Activated T-helper 1 cell treated with anti-CD3 and anti-CD28 coated beads, Interleukin-12 subunit alpha, Interleukin-12 subunit beta, Interleukin-2, Interleukin-4 antibody, amounts not matched to agents 30 ng/mL and 10 ng/mL and 1 ng/mL, durations not matched to agents 14 hours and 24 hours and 36 hours (primary cell): ENCODE results near the gene C19orf81. TPM values are rescaled to one million over a fixed set of nuclear protein-coding genes. Genes with fewer than 3 reads are reported as not detected.
"Not testable (repeated sequence)": the region's sequence is repeated elsewhere in the genome, so short reads cannot be mapped to it uniquely, and the experiment has no call there.

Source experiments
- DNase-seq: peaks from one replicate; pipeline ENCODE4 v3.0.0; 2021; ENCODE audit warnings: low spot score
- H3K27ac Mint-ChIP-seq: one replicate; pipeline ENCODE4 v1.8.0; 2021; ENCODE audit warnings: mild to moderate bottlenecking, mixed read lengths
- H3K27me3 Mint-ChIP-seq: one replicate; pipeline ENCODE4 v1.8.0; 2022; ENCODE audit warnings: mild to moderate bottlenecking, moderate library complexity, mixed read lengths; ENCODE audit not compliant: insufficient read depth
- H3K36me3 Mint-ChIP-seq: one replicate; pipeline ENCODE4 v1.8.0; 2021; ENCODE audit warnings: low read depth, mixed read lengths
- H3K4me1 Mint-ChIP-seq: one replicate; pipeline ENCODE4 v1.8.0; 2021; ENCODE audit warnings: low read depth, mixed read lengths
- H3K4me3 Mint-ChIP-seq: one replicate; pipeline ENCODE4 v1.8.0; 2021; ENCODE audit warnings: mild to moderate bottlenecking, moderate library complexity, mixed read lengths
- H3K9me3 Mint-ChIP-seq: one replicate; pipeline ENCODE4 v1.8.0; 2021; ENCODE audit warnings: mixed read lengths
- intact Hi-C: fragments of 100-400 bp; cut with micrococcal nuclease; formaldehyde crosslinking; loops from one replicate; pipeline ENCODE4 v1.15.1; 2024
- total RNA-seq: library from RNA; stranded (reverse); gene quantifications from 2 replicates; pipeline ENCODE4 v1.2.3, GENCODE V29; 2022

C19orf81 gene
- total RNA-seq, 1 donor from 2014 or later = not detected

DNA sequence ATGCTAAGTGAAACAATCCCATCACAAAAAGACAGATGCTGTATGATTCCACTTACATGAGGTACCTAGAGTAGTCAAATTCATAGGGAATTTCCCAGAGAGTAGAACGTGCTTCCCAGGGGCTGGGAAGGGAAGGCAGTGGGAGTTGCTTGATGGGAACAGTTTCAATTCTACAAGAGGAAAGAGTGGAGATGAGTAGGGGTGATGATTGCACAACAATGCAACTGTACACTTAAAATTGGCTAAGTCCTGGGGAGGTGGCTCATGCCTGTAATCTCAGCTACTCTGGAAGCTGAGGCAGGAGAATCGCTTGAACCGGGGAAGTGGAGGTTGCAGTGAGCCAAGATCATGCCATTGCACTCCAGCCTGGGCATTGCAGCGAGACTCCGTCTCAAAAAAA is 30.9 kb upstream of the C19orf81 start:
- H3K36me3 Mint-ChIP-seq, H3K27me3 Mint-ChIP-seq, H3K27ac Mint-ChIP-seq, DNase-seq, H3K4me3 Mint-ChIP-seq, H3K4me1 Mint-ChIP-seq, H3K9me3 Mint-ChIP-seq, intact Hi-C loops: not testable (repeated sequence)

DNA sequence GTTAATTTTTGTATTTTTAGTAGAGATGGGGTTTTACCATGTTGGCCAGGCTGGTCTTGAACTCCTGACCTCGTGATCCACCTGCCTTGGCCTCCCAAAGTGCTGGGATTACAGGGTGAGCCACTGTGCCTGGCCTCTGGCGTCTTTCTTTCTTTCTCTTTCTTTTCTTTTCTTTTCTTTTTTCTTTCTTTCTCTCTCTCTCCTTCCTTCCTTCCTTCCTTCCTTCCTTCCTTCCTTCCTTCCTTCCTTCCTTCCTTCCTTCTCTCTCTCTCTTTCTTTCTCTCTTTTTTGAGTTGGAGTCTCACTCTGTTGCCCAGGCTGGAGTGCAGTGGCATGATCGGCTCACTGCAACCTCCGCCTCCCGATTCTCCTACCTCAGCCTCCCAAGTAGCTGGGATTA is 30.1 kb upstream of the C19orf81 start:
- H3K27me3 Mint-ChIP-seq, intact Hi-C loops, DNase-seq, H3K9me3 Mint-ChIP-seq, H3K27ac Mint-ChIP-seq, H3K36me3 Mint-ChIP-seq, H3K4me3 Mint-ChIP-seq, H3K4me1 Mint-ChIP-seq: not testable (repeated sequence)

DNA sequence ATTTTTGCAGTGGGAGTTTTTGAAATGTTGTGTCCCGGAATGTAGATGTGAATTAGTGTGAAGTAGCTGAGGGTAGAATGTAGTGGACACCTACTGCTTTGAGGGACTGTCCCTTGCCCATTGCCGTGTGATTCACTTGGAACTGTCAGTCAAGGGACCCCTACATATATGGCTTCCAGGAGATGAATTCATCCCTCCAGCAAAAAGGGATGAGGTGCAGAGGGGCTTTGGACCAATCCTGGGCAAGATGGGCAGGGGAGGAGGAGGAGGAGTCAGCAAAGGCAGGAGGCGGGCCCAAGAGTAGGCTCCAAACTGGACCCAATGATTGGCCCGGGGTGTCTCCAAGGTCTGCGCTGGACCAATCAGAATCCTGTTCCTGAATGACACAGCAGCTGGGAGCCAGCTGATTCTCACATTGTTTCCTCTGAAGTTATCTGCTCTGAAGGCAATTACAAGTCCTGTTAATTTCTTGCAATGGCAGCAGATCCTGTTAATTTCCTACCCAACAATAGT is 28.8 kb upstream of the C19orf81 start:
- H3K27me3 Mint-ChIP-seq, H3K9me3 Mint-ChIP-seq, H3K4me1 Mint-ChIP-seq, intact Hi-C loops, H3K36me3 Mint-ChIP-seq, H3K27ac Mint-ChIP-seq, DNase-seq, H3K4me3 Mint-ChIP-seq: not testable (repeated sequence)

DNA sequence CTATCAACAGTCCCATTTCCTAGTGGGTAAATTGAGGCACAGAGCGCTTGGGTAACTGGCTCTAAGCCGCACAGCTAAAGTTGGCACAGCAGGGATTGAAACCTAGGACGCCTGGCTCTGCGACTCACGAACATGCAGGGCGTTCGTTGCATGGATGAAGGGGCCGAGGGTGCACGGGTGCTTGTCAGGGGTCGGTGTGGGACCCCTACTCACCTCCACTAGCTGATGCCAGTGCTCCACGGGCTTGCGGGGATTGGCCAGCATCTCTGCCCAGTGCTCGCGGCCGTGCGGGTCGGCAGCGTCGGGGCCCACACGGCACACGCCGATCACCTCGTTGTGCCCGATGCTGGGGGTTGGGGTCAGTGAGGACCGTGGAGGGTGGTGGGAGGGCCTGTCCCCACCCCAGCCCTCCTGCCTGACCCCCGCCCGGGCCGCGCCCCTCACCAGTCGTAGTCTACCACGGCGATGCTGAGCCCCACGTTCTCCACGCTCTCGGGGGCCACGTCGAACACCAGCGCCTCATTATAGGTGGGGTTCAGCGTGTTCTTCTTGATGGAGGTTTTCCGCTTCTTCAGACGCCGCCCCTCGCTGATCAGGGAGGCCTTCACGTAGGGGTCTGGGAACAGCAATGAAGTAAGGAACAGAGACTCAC is 24.2 kb upstream of the C19orf81 start:
- intact Hi-C loops = no loop called here
- no peak overlapping the region for H3K27ac Mint-ChIP-seq
- H3K9me3 Mint-ChIP-seq = no peaks in the 10 kb centered on the region
- no peaks in the 10 kb centered on the region for H3K27me3 Mint-ChIP-seq
- no peak overlapping the region for H3K4me3 Mint-ChIP-seq
- no peaks in the 10 kb centered on the region for H3K36me3 Mint-ChIP-seq
- H3K4me1 Mint-ChIP-seq = no peaks in the 10 kb centered on the region
- DNase-seq = no peak

DNA sequence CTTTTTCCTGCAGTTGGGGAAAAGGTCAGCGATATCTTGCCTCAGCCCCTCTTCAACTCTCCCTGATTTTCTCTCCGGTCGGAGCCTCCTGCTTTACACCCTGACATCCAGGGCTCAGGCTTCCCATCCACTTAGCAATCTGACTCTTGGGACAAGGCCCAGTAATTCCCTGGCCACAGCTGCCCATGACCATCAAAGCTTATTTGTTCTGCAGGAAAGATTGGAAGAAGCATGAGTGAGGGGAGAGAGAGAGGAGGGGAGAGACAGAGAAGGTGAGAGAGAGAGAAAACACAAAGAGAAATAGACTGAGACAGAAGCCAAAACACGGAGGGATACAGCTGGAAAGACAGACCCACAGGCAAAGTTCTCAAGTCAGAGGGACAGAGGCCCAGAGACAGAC is 23.2 kb upstream of the C19orf81 start:
- H3K27me3 Mint-ChIP-seq = no peaks in the 10 kb centered on the region
- no peaks in the 10 kb centered on the region for H3K9me3 Mint-ChIP-seq
- no peaks in the 10 kb centered on the region for H3K4me1 Mint-ChIP-seq
- H3K36me3 Mint-ChIP-seq = no peaks in the 10 kb centered on the region
- no peak overlapping the region for H3K4me3 Mint-ChIP-seq
- intact Hi-C loops = no loop called here
- no peak overlapping the region for H3K27ac Mint-ChIP-seq
- DNase-seq = no peak

DNA sequence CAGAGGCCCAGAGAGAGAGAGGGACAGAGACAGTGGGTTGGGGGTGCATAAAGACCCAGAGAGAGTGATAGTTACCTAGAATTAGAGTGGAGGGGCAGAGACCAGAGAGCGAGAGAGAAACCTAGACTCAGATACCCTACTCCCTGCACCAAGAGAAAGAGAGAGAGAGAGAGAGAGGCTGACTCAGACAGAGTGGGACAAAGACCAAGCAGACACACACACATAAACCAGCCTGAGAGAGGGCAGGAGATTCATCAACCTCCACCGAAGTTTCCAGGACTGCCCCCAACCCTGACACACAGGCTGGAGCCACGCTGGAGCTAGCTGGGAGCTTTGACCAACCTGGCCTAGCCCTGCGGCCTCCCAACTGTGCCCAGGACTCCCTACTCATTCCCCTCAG is 22.4 kb upstream of the C19orf81 start:
- H3K36me3 Mint-ChIP-seq = no peaks in the 10 kb centered on the region

DNA sequence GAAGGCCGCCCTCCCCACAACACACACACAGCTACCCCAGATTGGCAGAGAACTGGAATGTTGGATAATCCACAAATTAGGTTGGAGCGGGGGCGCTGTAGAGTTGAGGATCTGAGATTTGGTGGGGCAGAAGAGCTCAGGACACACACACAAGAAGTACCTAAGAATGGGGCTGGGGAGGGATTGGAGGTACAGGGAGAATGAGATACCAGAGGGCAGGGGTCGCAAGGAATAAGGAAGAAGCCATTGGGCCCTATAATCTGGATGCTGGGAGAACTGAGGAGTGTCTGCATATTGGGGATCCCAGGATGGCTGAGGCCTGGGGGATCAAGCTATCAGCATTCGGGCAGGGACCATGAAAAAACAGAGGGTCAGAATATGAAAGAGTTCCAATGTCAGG is 21.1 kb upstream of the C19orf81 start:
- H3K27me3 Mint-ChIP-seq = no peaks in the 10 kb centered on the region
- no peak overlapping the region for H3K4me3 Mint-ChIP-seq
- intact Hi-C loops = no loop called here
- no peaks in the 10 kb centered on the region for H3K4me1 Mint-ChIP-seq
- H3K36me3 Mint-ChIP-seq = no peaks in the 10 kb centered on the region
- H3K27ac Mint-ChIP-seq = no peak overlapping the region
- no peak for DNase-seq
- H3K9me3 Mint-ChIP-seq = peaks cover under 1% of the 10 kb centered on the region

More for the DNA sequence above, 22.4 kb upstream of the C19orf81 start:
- no peaks in the 10 kb centered on the region for H3K4me1 Mint-ChIP-seq
- no peak for DNase-seq
- H3K4me3 Mint-ChIP-seq = no peak overlapping the region
- no peaks in the 10 kb centered on the region for H3K9me3 Mint-ChIP-seq
- no peak overlapping the region for H3K27ac Mint-ChIP-seq
- no peaks in the 10 kb centered on the region for H3K27me3 Mint-ChIP-seq
- intact Hi-C loops = no loop called here

DNA sequence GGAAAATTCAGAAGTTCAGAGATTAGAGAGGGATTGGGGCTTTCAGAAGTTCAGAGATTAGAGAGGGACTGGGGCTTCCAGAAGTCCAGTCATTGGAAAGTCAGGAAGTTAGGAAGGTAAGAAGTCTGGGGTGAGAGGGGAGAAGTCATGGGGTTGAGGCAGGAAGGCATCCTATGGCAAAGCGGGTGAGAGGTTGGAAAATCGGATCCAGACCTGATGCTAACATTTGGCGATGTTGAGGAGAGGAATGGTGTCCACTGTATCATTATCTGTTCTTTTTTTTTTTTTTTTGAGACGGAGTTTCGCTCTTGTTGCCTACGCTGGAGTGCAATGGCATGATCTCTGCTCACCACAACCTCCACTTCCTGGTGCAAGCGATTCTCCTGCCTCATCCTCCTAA is 20.7 kb upstream of the C19orf81 start:
- H3K36me3 Mint-ChIP-seq = no peaks in the 10 kb centered on the region
- H3K4me1 Mint-ChIP-seq = no peaks in the 10 kb centered on the region
- H3K27ac Mint-ChIP-seq = no peak overlapping the region
- DNase-seq = no peak
- no peaks in the 10 kb centered on the region for H3K27me3 Mint-ChIP-seq
- intact Hi-C loops = no loop called here
- H3K4me3 Mint-ChIP-seq = no peak overlapping the region
- peaks cover 5% of the 10 kb centered on the region for H3K9me3 Mint-ChIP-seq

DNA sequence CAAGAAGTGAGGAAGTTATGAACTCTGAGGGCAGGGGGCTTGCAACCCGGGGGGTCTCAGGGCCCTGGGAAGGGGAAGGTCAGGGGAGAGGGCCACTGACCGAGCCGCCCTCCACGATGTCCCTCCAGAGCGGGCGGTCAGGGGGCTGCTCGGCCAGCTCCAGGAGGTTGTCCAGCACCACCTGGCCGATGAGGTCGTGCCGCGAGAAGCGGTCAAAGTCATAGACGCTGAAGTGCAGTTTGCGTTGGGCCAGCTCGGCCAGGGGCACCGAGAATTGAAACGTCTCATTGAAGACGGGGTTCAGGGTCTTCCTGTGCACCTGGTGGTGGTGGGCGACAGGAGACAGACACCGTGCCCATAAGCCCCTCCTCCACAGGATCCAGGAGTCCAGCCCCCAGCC is 20.1 kb upstream of the C19orf81 start:
- H3K27me3 Mint-ChIP-seq = no peaks in the 10 kb centered on the region
- intact Hi-C loops = no loop called here
- H3K4me1 Mint-ChIP-seq = no peaks in the 10 kb centered on the region
- H3K36me3 Mint-ChIP-seq = no peaks in the 10 kb centered on the region
- no peak overlapping the region for H3K27ac Mint-ChIP-seq
- H3K9me3 Mint-ChIP-seq = peaks cover 11% of the 10 kb centered on the region
- no peak overlapping the region for H3K4me3 Mint-ChIP-seq
- DNase-seq = no peak

DNA sequence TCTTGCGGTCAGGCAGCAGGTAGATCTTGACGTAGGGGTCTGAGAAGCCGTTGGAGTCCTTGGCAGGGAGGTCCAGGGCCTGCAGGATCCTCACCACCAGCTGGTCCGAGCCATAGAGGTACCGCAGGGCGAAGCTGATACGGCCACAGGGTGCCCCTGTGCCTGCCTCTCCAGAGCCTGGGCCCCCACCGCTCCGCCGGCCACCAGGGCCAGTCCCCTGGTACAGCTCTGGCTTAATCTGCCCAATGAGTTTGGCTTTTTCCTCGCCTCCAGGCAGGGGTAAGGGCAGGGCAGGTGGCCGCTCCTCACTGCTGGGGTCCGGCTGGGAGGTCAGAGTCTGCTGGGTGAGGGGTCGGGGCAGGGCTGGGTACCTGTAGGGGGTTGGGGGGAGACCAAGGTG is 19.4 kb upstream of the C19orf81 start:
- peaks cover 12% of the 10 kb centered on the region for H3K9me3 Mint-ChIP-seq
- DNase-seq = no peak

DNA sequence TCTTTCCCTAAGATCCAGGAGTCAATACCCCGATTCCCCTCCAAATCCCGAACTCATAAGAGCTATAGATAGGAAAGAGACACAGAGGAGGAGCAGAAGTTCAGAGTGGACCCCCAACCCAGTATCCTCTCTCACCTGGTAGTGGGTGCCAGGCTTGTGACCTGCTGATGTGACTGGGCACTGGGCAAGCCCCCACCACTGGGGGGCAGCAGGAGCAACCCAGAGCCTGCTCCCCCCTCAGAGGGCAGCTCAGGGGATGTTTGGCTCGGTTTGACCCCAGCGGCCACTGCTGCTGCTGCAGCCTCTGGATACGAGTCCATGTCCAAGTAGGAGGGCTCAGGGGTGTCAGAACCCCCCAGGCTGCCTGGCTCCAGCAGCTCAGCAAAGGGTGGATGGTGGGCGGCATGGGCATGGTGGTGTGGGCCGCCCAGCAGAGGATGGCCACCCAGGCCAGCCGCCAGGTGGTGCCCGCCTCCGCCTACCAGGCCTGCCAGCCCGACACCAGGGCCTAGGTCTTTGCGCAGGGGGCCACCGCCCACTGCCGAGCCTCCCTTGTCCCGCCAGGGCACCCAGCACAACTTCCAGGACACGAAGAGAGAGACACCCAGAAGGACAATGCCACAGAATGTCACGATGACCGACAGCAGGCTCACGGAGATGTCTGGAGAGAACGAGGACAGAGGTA is 17.0 kb upstream of the C19orf81 start:
- H3K4me3 Mint-ChIP-seq = no peak overlapping the region
- no peak overlapping the region for H3K27ac Mint-ChIP-seq
- H3K27me3 Mint-ChIP-seq = peaks cover 3% of the 10 kb centered on the region
- intact Hi-C loops = no loop called here
- DNase-seq = no peak
- H3K9me3 Mint-ChIP-seq = peaks cover 18% of the 10 kb centered on the region
- no peaks in the 10 kb centered on the region for H3K4me1 Mint-ChIP-seq
- no peaks in the 10 kb centered on the region for H3K36me3 Mint-ChIP-seq

More for the DNA sequence above, 19.4 kb upstream of the C19orf81 start:
- Mint-ChIP-seq H3K36me3 (no peaks in the 10 kb centered on the region), H3K4me3 (no peak overlapping the region), H3K4me1 (no peaks in the 10 kb centered on the region), H3K27me3 (no peaks in the 10 kb centered on the region), H3K27ac (no peak overlapping the region)
- intact Hi-C loops = no loop called here

DNA sequence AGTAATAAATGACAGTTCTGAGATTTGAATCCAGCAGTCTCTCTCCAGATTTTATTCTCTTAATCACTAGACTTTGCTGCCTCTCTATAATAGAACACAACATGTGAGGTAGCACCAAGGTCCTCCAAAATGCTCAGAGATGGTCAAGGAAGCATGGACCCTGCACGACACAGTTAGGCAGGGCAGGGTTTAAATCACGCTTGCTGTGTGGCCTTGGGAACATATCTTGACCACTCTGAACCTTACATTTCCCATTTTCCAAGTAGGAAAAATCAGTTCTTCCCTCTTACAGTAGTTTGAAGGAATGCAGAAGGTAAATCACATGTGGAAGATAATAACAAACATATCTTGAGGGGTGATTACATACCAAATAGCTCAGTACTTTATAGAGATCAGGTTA is 15.9 kb upstream of the C19orf81 start:
- Mint-ChIP-seq H3K9me3 (peaks cover 18% of the 10 kb centered on the region), H3K4me3 (no peak overlapping the region), H3K4me1 (no peaks in the 10 kb centered on the region), H3K36me3 (no peaks in the 10 kb centered on the region), H3K27ac (no peak overlapping the region), H3K27me3 (peaks cover 13% of the 10 kb centered on the region)
- no peak for DNase-seq
- intact Hi-C loops = no loop called here

DNA sequence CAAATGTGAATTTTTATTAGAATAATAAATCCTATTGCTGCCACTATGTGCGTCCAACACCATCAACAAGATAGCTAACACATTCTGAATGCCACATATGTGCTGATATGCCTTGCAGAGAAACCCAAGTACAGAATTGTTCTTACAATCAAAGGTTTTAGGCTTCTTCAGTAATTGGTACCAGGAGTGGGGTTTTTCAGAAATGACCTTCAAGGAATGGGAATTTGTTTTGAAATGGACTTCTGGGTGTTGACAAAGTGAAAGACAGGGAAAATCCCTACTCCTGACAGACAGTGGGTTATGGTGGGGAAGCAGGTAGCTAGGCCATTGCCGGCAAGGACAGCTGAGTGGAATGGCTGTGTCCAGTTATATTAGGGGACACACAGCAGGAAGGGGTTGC is 15.3 kb upstream of the C19orf81 start:
- no peak overlapping the region for H3K27ac Mint-ChIP-seq
- no peaks in the 10 kb centered on the region for H3K36me3 Mint-ChIP-seq
- peaks cover 18% of the 10 kb centered on the region for H3K9me3 Mint-ChIP-seq
- intact Hi-C loops = no loop called here
- peaks cover 19% of the 10 kb centered on the region for H3K27me3 Mint-ChIP-seq
- no peaks in the 10 kb centered on the region for H3K4me1 Mint-ChIP-seq
- no peak overlapping the region for H3K4me3 Mint-ChIP-seq
- no peak for DNase-seq
